Cardiac muscle cell (in vitro differentiated cells and primary cell): Measurements from ENCODE around the gene FILIP1. TPM values are rescaled to one million over a fixed set of nuclear protein-coding genes. Genes with fewer than 3 reads are reported as not detected.
A peak's percentile ranks its signal among the peaks of the same experiment; 100 is the strongest.

Source experiments
- DNase-seq, 2 donors: peaks; one replicate each; pipeline versions ENCODE4 v3.0.0 to v3.0.0-alpha.2; 2010 to 2017; ENCODE audit warnings: low read depth in 1 of 2, low spot score in 1 of 2
- H3K27ac ChIP-seq: fragments of 200-600 bp; sonication (generic); 2 replicates; pipeline ENCODE4 v1.5.1; 2016
- H3K27me3 ChIP-seq: fragments of 200-600 bp; sonication (generic); 2 replicates; pipeline ENCODE4 v1.6.0; 2016; ENCODE audit warnings: control low read depth
- H3K36me3 ChIP-seq: fragments of 200-600 bp; sonication (generic); 2 replicates; pipeline ENCODE4 v1.5.1; 2016; ENCODE audit warnings: control low read depth
- H3K4me1 ChIP-seq: fragments of 200-600 bp; sonication (generic); 2 replicates; pipeline ENCODE4 v1.8.1; 2017; ENCODE audit warnings: low read depth, mild to moderate bottlenecking, mixed run types
- H3K4me3 ChIP-seq: fragments of 200-600 bp; sonication (generic); 2 replicates; pipeline ENCODE4 v1.5.1; 2016; ENCODE audit warnings: mild to moderate bottlenecking
- H3K9me3 ChIP-seq: fragments of 200-600 bp; sonication (generic); 2 replicates; pipeline ENCODE4 v1.5.1; 2017; ENCODE audit warnings: low read depth, mild to moderate bottlenecking, control low read depth
- CTCF ChIP-seq: IDR thresholded peaks from 2 replicates; pipeline ENCODE4 v1.5.1; 2012; ENCODE audit warnings: low read depth, mild to moderate bottlenecking, low read length
- polyA plus RNA-seq: library from polyadenylated mRNA; unstranded; fragments of >200 nt; fragmentation: Nextera tagmentation; extraction: Ambion mirVana; gene quantifications from 2 replicates; pipeline ENCODE4 v1.2.1, GENCODE V29; 2016
- total RNA-seq: library from RNA; depleted of rRNA; stranded (reverse); fragments of >200 nt; gene quantifications from 2 replicates; pipeline ENCODE4 v1.2.3, GENCODE V29; 2016

Gene FILIP1
- total and polyA plus RNA-seq, 2 experiments from 2014 or later = 64.8 to 107 TPM

GRCh38 chr6:75467284-75467683, 26.3 kb downstream of the FILIP1 start:
- no peaks in the 10 kb centered on the region for H3K36me3 ChIP-seq
- no peak overlapping the region for H3K4me3 ChIP-seq
- peaks cover 41% of the 10 kb centered on the region for H3K4me1 ChIP-seq
- peak overlapping the region; percentile 91 for H3K27ac ChIP-seq
- DNase-seq = no peak
- TF ChIP-seq CTCF = no peak
- H3K27me3 ChIP-seq = no peaks in the 10 kb centered on the region
- no peaks in the 10 kb centered on the region for H3K9me3 ChIP-seq

DNA sequence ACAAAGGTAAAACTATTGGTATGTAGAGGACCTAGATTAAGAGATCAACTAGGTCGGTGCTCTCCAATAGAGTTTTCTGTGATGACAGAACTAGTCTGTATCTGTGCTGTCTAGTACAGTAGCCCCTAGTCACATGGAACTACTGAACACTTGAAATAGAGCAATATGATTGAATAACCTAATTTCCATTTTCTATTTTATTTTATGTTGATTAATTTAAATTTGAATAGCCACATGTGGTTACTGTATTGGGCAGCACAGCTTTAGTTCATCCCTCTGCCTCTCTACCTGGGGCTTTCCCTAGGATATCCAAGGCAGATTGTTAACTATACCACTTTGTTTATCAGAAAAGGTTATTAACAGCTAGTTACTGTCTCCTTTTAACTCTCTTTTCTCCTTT, 27.0 kb downstream of the FILIP1 start:
- TF ChIP-seq CTCF = no peak

GRCh38 chr6:75463908-75464307, 29.7 kb downstream of the FILIP1 start:
- Histone ChIP-seq H3K9me3 (no peaks in the 10 kb centered on the region), H3K27me3 (no peaks in the 10 kb centered on the region), H3K36me3 (no peaks in the 10 kb centered on the region), H3K4me1 (peaks cover 63% of the 10 kb centered on the region), H3K27ac (no peak overlapping the region), H3K4me3 (no peak overlapping the region)
- DNase-seq = no peak
- TF ChIP-seq CTCF = no peak

More for the DNA sequence above, 27.0 kb downstream of the FILIP1 start:
- Histone ChIP-seq H3K27ac (no peak overlapping the region), H3K4me1 (peaks cover 46% of the 10 kb centered on the region), H3K4me3 (no peak overlapping the region), H3K9me3 (no peaks in the 10 kb centered on the region), H3K27me3 (no peaks in the 10 kb centered on the region), H3K36me3 (no peaks in the 10 kb centered on the region)
- DNase-seq = no peak

- Histone ChIP-seq H3K4me1 (peaks cover 59% of the 10 kb centered on the region), H3K27ac (peak overlapping the region; percentile 1)
- no peak for TF ChIP-seq CTCF
Observed at GRCh38 chr6:75463061-75463460, 30.5 kb downstream of the FILIP1 start.

DNA sequence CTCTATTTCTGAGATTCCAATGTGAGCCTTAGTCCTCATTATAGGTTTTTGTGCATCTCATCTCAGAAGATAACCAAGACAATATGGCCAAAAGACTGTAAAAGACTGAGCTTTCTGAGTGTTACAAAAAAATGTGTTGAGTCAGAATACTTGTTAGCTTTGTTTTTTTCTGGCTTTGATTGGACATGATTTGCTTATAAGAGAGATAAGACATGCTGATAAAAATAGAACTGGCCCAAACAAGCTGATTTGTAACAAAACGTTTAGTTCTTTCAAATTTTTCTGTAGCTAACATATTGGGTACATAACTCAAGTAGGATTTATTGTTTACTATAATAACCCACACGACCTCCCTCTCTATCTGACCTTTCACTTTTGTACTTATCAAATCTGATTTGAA, 32.9 kb downstream of the FILIP1 start:
- no peak for TF ChIP-seq CTCF
- DNase-seq = peak in 1 of 2 donors; percentile 33
- H3K4me3 ChIP-seq = no peak overlapping the region
- H3K27me3 ChIP-seq = no peaks in the 10 kb centered on the region
- H3K27ac ChIP-seq = no peak overlapping the region
- H3K36me3 ChIP-seq = no peaks in the 10 kb centered on the region
- peaks cover 58% of the 10 kb centered on the region for H3K4me1 ChIP-seq
- no peaks in the 10 kb centered on the region for H3K9me3 ChIP-seq

More at GRCh38 chr6:75463061-75463460, 30.5 kb downstream of the FILIP1 start:
- Histone ChIP-seq H3K27me3 (no peaks in the 10 kb centered on the region), H3K9me3 (no peaks in the 10 kb centered on the region), H3K36me3 (no peaks in the 10 kb centered on the region), H3K4me3 (no peak overlapping the region)
- no peak for DNase-seq

- DNase-seq = peak in 1 of 2 donors; percentile 90
- peaks cover 48% of the 10 kb centered on the region for H3K4me1 ChIP-seq
- H3K27me3 ChIP-seq = no peaks in the 10 kb centered on the region
- TF ChIP-seq CTCF = no peak
- no peaks in the 10 kb centered on the region for H3K36me3 ChIP-seq
- H3K4me3 ChIP-seq = no peak overlapping the region
- H3K9me3 ChIP-seq = no peaks in the 10 kb centered on the region
- no peak overlapping the region for H3K27ac ChIP-seq
Observed at GRCh38 chr6:75458895-75459294, 34.7 kb downstream of the FILIP1 start.
